ENCODE measurements around the gene PPWD1.

PPWD1 gene

DNA sequence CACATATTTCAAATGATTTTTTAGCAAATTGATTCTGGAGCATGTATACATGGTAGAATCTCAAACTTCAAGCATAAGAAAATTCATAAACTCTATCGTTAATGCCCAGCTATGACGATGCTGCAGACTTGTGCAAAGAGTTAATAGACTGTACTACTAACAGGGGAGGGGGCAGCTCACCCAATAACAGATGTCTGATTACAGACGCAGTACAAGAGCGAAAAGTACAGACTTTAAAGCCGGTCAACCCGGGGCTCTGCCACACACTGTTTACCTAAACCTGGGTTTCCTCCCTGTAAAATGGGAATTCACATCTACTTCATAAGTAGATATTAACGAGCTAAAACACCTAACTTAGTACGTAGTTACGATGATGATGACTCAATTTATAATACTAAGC is 60.4 kb downstream of the PPWD1 start:
- in situ Hi-C loops (cut with MboI; ENCODE audit: low sequenced_read_pairs): no loop called here

GRCh38 chr5:65624025-65624570 is 61.0 kb downstream of the PPWD1 start, which contains the start of gene TRIM23:
Gene TRIM23, minus strand, starts transcription at chr5:65624333. Its CDS starts 59 bp downstream, at chr5:65624274.
- in situ Hi-C loops (cut with MboI; ENCODE audit: low sequenced_read_pairs): no loop called here

- in situ Hi-C loops (cut with MboI; ENCODE audit: low sequenced_read_pairs): no loop called here
These were observed 61.8 kb downstream of the PPWD1 start, which contains the start of the genes SHLD3 and TRAPPC13 for GRCh38 chr5:65624571-65625555. Gene SHLD3, plus strand, starts transcription at chr5:65625027. Its CDS starts 4,561 bp downstream, at chr5:65629588. Gene TRAPPC13, plus strand, starts transcription at chr5:65625027. Its CDS starts 34 bp downstream, at chr5:65625061.

DNA sequence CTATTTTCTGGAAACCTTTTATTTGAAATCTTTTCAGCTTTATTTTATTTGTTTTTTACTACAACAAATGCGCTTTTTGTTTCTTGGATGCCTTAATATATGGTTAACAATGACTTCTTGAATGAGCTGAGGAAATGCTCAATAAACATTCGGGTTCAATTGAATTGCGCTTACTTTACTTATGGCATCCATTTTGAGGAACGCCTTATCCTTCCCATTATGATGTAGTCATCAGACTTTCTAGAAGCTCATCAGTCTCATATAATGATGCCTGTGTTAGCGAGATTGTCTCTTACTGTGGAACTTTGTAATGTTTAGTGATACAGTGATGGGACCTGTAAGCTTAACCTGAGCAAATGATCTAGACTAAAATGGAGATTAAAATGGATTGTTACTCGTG is 62.6 kb downstream of the PPWD1 start:
- in situ Hi-C loops (cut with MboI; ENCODE audit: low sequenced_read_pairs): no loop called here

- in situ Hi-C loops (cut with MboI; ENCODE audit: low sequenced_read_pairs): no loop called here
These were observed 67.9 kb downstream of the PPWD1 start for GRCh38 chr5:65630981-65631380.

Data from HL-60/S4 treated with retinoic acid at 250 ng/mL for 4 days and 3 days (cell line).